Stomach (tissue), 9 donors: ENCODE results near the gene TTC39C. TPM values are rescaled to one million over a fixed set of nuclear protein-coding genes. Genes with fewer than 3 reads are reported as not detected.
A peak's percentile ranks its signal among the peaks of the same experiment; 100 is the strongest.

ENCODE experiments used
- DNase-seq, 2 donors: peaks; one replicate each; pipeline versions ENCODE4 v3.0.0 to v3.0.0-alpha.2; 2013 to 2019
- H3K27ac ChIP-seq, 5 donors: fragments of 200-600 bp in 4 of 5; sonication (generic) in 4 of 5; one replicate each; pipeline ENCODE4 v1.5.1; 2013 to 2019; ENCODE audit warnings: mild to moderate bottlenecking in 1 of 5, moderate library complexity in 1 of 5
- H3K27me3 ChIP-seq, 3 donors: fragments of 200-600 bp; sonication (generic); one replicate each; pipeline ENCODE4 v1.5.1; 2017 to 2019; ENCODE audit warnings: mixed run types in 1 of 3
- H3K36me3 ChIP-seq, 4 donors: fragments of 200-600 bp; sonication (generic); 1 replicate in 3 of 4; 2 replicates in 1 of 4; pipeline ENCODE4 v1.5.1; 2016 to 2019
- H3K4me1 ChIP-seq, 4 donors: fragments of 200-600 bp; sonication (generic); one replicate each; pipeline ENCODE4 v1.5.1; 2016 to 2019
- H3K4me3 ChIP-seq, 4 donors: fragments of 200-600 bp; sonication (generic) in 3 of 4; one replicate each; pipeline ENCODE4 v1.5.1; 2016 to 2019; ENCODE audit warnings: mild to moderate bottlenecking in 1 of 4
- H3K9me3 ChIP-seq, 4 donors: fragments of 200-600 bp; sonication (generic); one replicate each; pipeline ENCODE4 v1.5.1; 2016 to 2019
- EP300 ChIP-seq: sonication (generic); formaldehyde crosslinking; IDR thresholded peaks from one replicate; pipeline ENCODE4 v1.6.1; 2017; ENCODE audit warnings: antibody characterized with exemption
- POLR2A ChIP-seq, 4 donors: fragments of 450-650 bp; IDR thresholded peaks; one replicate each; pipeline ENCODE4 v1.6.1; 2016; ENCODE audit warnings: antibody characterized with exemption in 4 of 4, control low read depth in 2 of 4, mild to moderate bottlenecking in 1 of 4, moderate library complexity in 1 of 4
- POLR2AphosphoS5 ChIP-seq, 3 donors: sonication (generic); formaldehyde crosslinking; IDR thresholded peaks; one replicate each; pipeline ENCODE4 v1.6.1; 2016; ENCODE audit warnings: antibody characterized with exemption in 3 of 3
- WGBS, 5 donors: extraction: QIAGEN DNeasy Blood & Tissue Kit in 3 of 5; methylation state at CpG; one replicate each; pipeline versions ENCODE4 v1.1.5 to v1.1.7; 2013 to 2018; 5-methylcytosine and 5-hydroxymethylcytosine counted together
- intact Hi-C: fragments of 100-400 bp; cut with DNase I; formaldehyde crosslinking; loops from one replicate; pipeline ENCODE4 v1.15.1; 2023; ENCODE audit warnings: low total_unique reads
- polyA plus RNA-seq, 3 donors: library from polyadenylated mRNA; stranded (reverse); fragments of 200-250 nt; gene quantifications; one replicate each; pipeline ENCODE4 v1.2.3, GENCODE V29; 2013
- total RNA-seq, 5 donors: library from RNA; depleted of rRNA; stranded (reverse); fragments of >200 nt; gene quantifications; one replicate each; pipeline versions ENCODE4 v1.1.0 to v1.2.3, GENCODE V29; 2014 to 2016
- TF ChIP-seq, protein P1 (sequence below), 7 experiments: fragments of 450-650 bp in 4 of 7; fragments of 200-600 bp in 3 of 7; sonication (generic) in 3 of 7; IDR thresholded peaks; one replicate each; pipeline ENCODE4 v1.5.1; 2016 to 2019; ENCODE audit warnings: antibody characterized with exemption in 7 of 7, control low read depth in 2 of 7, mild to moderate bottlenecking in 1 of 7
- donor health status: healthy with polysubstance abuse.
- donor health status: Bipolar disorder and iron deficiency.
- donor health status: healthy.

The TTC39C gene
- total and polyA plus RNA-seq, 8 donors = 1.8 to 42.0 (median 21.3) TPM

DNA sequence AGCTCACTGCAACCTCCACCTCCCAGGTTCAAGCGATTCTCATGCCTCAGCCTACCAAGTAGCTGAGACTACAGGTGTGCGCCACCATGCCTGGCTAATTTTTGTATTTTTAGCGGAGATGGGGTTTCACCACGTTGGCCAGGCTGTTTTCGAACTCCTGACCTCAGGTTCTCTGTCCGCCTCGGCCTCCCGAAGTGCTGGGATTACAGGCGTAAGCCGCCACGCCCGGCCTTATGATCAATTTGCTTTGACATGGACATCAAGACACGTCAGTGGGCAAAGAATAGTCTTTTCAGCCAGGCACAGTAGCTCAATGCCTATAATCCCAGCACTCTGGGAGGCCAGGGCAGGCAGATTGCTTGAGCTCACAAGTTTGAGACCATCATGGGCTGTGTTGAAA lies 76.3 kb downstream of the TTC39C start:
- H3K36me3 ChIP-seq = peaks cover 0 to 21% (median 9%) of the 10 kb centered on the region in 4 donors
- H3K9me3 ChIP-seq = no peaks in the 10 kb centered on the region
- 96 to 100% (median 98%) methylated on average over 13 of the region's 13 CpGs for WGBS, 5 donors
- H3K4me1 ChIP-seq = no peaks in the 10 kb centered on the region
- DNase-seq = no peak
- H3K4me3 ChIP-seq = no peak overlapping the region
- TF ChIP-seq, protein P1, sequence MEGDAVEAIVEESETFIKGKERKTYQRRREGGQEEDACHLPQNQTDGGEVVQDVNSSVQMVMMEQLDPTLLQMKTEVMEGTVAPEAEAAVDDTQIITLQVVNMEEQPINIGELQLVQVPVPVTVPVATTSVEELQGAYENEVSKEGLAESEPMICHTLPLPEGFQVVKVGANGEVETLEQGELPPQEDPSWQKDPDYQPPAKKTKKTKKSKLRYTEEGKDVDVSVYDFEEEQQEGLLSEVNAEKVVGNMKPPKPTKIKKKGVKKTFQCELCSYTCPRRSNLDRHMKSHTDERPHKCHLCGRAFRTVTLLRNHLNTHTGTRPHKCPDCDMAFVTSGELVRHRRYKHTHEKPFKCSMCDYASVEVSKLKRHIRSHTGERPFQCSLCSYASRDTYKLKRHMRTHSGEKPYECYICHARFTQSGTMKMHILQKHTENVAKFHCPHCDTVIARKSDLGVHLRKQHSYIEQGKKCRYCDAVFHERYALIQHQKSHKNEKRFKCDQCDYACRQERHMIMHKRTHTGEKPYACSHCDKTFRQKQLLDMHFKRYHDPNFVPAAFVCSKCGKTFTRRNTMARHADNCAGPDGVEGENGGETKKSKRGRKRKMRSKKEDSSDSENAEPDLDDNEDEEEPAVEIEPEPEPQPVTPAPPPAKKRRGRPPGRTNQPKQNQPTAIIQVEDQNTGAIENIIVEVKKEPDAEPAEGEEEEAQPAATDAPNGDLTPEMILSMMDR (IDR thresholded peaks at IDR 0.05) = no peak
- TF ChIP-seq POLR2A (IDR thresholded peaks at IDR 0.05) (no peak), EP300 (no peak), POLR2AphosphoS5 (IDR thresholded peaks at IDR 0.05) (no peak)
- H3K27ac ChIP-seq = no peak overlapping the region
- intact Hi-C loops = no loop called here
- no peaks in the 10 kb centered on the region for H3K27me3 ChIP-seq

DNA sequence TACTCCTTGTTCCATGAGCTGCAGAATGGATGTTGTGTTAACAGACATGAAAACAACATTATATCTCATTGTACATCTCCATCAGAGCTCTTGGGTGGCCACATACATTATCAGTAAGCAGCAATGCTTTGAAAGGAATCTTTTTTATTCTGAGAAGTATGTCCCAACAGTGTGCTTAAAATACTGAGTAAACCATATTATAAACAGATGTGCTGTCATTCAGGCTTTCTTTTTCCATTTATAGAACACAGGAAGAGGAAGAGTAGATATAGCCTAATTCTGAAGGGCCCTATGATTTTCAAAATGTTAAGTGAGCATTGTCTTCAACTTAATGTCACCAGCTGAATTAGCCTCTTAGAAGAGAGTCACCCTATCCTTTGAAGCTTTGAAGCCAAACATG lies 80.0 kb downstream of the TTC39C start:
- H3K36me3 ChIP-seq = peaks cover 0 to 25% (median 8%) of the 10 kb centered on the region in 4 donors
- peaks cover 0 to 12% (median 9%) of the 10 kb centered on the region in 4 donors for H3K9me3 ChIP-seq
- H3K4me1 ChIP-seq = no peaks in the 10 kb centered on the region
- no peak overlapping the region for H3K4me3 ChIP-seq
- intact Hi-C loops = no loop called here
- no peak for TF ChIP-seq POLR2A (IDR thresholded peaks at IDR 0.05)
- no peaks in the 10 kb centered on the region for H3K27me3 ChIP-seq
- no peak overlapping the region for H3K27ac ChIP-seq
- DNase-seq = no peak

DNA sequence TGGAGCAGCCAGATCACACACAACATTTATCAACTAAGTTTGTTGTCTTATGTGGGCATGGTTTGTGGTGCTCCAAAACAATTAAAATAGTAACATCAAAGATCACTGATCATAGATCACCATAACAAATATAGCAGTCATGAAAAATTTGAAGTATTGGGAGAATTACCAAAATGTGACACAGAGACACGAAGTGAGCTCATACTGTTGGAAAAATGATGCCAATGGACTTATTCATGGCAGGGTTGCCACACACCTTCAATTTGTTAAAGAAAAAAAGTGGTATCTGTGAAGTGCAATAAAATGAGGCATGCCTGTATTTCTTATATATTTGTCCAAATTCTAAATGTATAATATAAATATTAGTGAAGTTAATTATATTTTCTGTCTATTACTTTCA lies 81.4 kb downstream of the TTC39C start:
- WGBS, 5 donors = 92 to 100% (median 93%) methylated on average over 1 of the region's 1 CpG

DNA sequence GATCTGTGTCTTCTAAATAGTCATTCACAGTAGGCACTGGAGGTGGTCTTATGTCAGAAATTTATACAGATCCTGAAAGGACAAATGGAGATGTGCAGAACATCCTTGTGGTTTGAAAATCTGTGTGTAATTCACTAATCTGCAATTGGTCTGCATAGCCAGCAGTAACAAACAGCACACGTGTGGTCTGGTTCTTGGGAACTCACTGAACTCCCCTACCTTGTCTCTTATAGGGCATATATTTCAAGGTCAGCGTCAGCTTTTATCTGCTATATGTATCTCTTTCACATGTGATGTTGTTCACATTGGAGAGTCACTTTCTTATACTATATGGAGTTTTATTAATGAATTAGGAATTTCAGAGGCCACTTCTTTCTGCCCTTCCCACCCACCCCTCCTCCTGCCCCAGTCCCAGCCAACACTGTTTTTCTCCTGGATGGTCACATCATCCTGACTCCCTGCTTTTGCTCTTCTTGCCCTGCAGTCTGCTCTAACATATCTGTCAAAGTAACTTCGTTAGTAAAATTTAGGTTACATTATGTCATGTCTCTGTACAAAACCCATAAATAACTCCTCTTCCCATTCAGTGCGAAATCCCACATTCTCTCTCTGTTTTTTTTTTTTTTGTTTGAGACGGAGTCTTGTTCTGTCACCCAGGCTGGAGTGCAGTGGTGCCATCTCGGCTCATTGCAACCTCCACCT lies 88.9 kb downstream of the TTC39C start:
- 73 to 88% (median 82%) methylated on average over 6 of the region's 6 CpGs for WGBS, 5 donors
- intact Hi-C loops = no loop called here

More for the DNA sequence above, 81.4 kb downstream of the TTC39C start:
- intact Hi-C loops = no loop called here
- H3K36me3 ChIP-seq = peaks cover 0 to 25% (median 8%) of the 10 kb centered on the region in 4 donors
- no peaks in the 10 kb centered on the region for H3K27me3 ChIP-seq
- peaks cover 0 to 12% (median 9%) of the 10 kb centered on the region in 4 donors for H3K9me3 ChIP-seq
- no peak for DNase-seq
- H3K4me1 ChIP-seq = no peaks in the 10 kb centered on the region
- TF ChIP-seq POLR2A (IDR thresholded peaks at IDR 0.05) (no peak), POLR2AphosphoS5 (IDR thresholded peaks at IDR 0.05) (no peak), EP300 (no peak)
- TF ChIP-seq, protein P1 (IDR thresholded peaks at IDR 0.05) = no peak
- no peak overlapping the region for H3K27ac ChIP-seq
- no peak overlapping the region for H3K4me3 ChIP-seq

More for the DNA sequence above, 88.9 kb downstream of the TTC39C start:
- Histone ChIP-seq H3K4me1 (no peaks in the 10 kb centered on the region), H3K27me3 (no peaks in the 10 kb centered on the region), H3K36me3 (peaks cover 0 to 15% (median 11%) of the 10 kb centered on the region in 4 donors), H3K27ac (no peak overlapping the region), H3K4me3 (no peak overlapping the region), H3K9me3 (no peaks in the 10 kb centered on the region)
- DNase-seq = peak in 1 of 2 donors; percentile 32
- no peak for TF ChIP-seq POLR2A (IDR thresholded peaks at IDR 0.05)
- TF ChIP-seq, protein P1 (IDR thresholded peaks at IDR 0.05) = no peak
- TF ChIP-seq EP300 = no peak
- no peak for TF ChIP-seq POLR2AphosphoS5 (IDR thresholded peaks at IDR 0.05)
